Breast epithelium (tissue), 4 donors: ENCODE data around the gene BIN1. TPM values are rescaled to one million over a fixed set of nuclear protein-coding genes. Genes with fewer than 3 reads are reported as not detected.

Experiments used
- DNase-seq, 2 donors: peaks; one replicate each; pipeline ENCODE4 v3.0.0-alpha.2; 2019; ENCODE audit warnings: low spot score in 2 of 2
- H3K27ac ChIP-seq, 2 donors: fragments of 200-600 bp; sonication (generic) in 1 of 2; one replicate each; pipeline ENCODE4 v1.5.1; 2016 to 2019; ENCODE audit warnings: mild to moderate bottlenecking in 1 of 2
- H3K27me3 ChIP-seq, 2 donors: fragments of 200-600 bp; sonication (generic) in 1 of 2; one replicate each; pipeline versions ENCODE4 v1.5.1 to v1.6.0; 2017 to 2019; ENCODE audit warnings: control low read depth in 1 of 2, mild to moderate bottlenecking in 1 of 2
- H3K36me3 ChIP-seq: fragments of 200-600 bp; one replicate; pipeline ENCODE4 v1.5.1; 2019
- H3K4me1 ChIP-seq, 2 donors: fragments of 200-600 bp; sonication (generic); one replicate each; pipeline ENCODE4 v1.5.1; 2016 to 2019; ENCODE audit warnings: control low read depth in 1 of 2
- H3K4me3 ChIP-seq, 3 donors: fragments of 200-600 bp; sonication (generic); 1 replicate in 2 of 3; 2 replicates in 1 of 3; pipeline ENCODE4 v1.5.1; 2016 to 2019; ENCODE audit warnings: mild to moderate bottlenecking in 3 of 3, moderate library complexity in 2 of 3
- H3K9me3 ChIP-seq, 2 donors: fragments of 200-600 bp; sonication (generic) in 1 of 2; one replicate each; pipeline ENCODE4 v1.5.1; 2016 to 2019; ENCODE audit warnings: control low read depth in 1 of 2
- CTCF ChIP-seq, 3 donors: fragments of 450-650 bp; IDR thresholded peaks; one replicate each; pipeline ENCODE4 v1.5.1; 2016 to 2017; ENCODE audit warnings: antibody characterized with exemption in 3 of 3, mild to moderate bottlenecking in 3 of 3, moderate library complexity in 3 of 3
- POLR2A ChIP-seq: fragments of 450-650 bp; IDR thresholded peaks from one replicate; pipeline ENCODE4 v1.6.1; 2016; ENCODE audit warnings: antibody characterized with exemption, mild to moderate bottlenecking, moderate library complexity
- POLR2AphosphoS5 ChIP-seq, 3 donors: sonication (generic); formaldehyde crosslinking; IDR thresholded peaks; one replicate each; pipeline ENCODE4 v1.6.1; 2017; ENCODE audit warnings: antibody characterized with exemption in 3 of 3
- intact Hi-C: fragments of 100-400 bp; cut with DNase I; formaldehyde crosslinking; loops from one replicate; pipeline ENCODE4 v1.15.1; 2023; ENCODE audit warnings: low total_unique reads
- total RNA-seq, 3 donors: library from RNA; depleted of rRNA; stranded (reverse); fragments of >200 nt; gene quantifications; one replicate each; pipeline ENCODE4 v1.1.0, GENCODE V29; 2016

BIN1 gene
- total RNA-seq, 3 donors from 2014 or later = 30.1 to 74.4 (median 59.3) TPM

GRCh38 chr2:127145280-127145895 lies 38.4 kb upstream of the BIN1 start:
- Histone ChIP-seq H3K4me3 (no peak overlapping the region), H3K27ac (no peak overlapping the region), H3K9me3 (no peaks in the 10 kb centered on the region), H3K36me3 (no peaks in the 10 kb centered on the region), H3K4me1 (no peaks in the 10 kb centered on the region), H3K27me3 (no peaks in the 10 kb centered on the region)
- no peak for TF ChIP-seq POLR2AphosphoS5 (IDR thresholded peaks at IDR 0.05)
- TF ChIP-seq CTCF (IDR thresholded peaks at IDR 0.05) = no peak
- no peak for TF ChIP-seq POLR2A
- intact Hi-C loops = no loop called here
- no peak for DNase-seq

DNA sequence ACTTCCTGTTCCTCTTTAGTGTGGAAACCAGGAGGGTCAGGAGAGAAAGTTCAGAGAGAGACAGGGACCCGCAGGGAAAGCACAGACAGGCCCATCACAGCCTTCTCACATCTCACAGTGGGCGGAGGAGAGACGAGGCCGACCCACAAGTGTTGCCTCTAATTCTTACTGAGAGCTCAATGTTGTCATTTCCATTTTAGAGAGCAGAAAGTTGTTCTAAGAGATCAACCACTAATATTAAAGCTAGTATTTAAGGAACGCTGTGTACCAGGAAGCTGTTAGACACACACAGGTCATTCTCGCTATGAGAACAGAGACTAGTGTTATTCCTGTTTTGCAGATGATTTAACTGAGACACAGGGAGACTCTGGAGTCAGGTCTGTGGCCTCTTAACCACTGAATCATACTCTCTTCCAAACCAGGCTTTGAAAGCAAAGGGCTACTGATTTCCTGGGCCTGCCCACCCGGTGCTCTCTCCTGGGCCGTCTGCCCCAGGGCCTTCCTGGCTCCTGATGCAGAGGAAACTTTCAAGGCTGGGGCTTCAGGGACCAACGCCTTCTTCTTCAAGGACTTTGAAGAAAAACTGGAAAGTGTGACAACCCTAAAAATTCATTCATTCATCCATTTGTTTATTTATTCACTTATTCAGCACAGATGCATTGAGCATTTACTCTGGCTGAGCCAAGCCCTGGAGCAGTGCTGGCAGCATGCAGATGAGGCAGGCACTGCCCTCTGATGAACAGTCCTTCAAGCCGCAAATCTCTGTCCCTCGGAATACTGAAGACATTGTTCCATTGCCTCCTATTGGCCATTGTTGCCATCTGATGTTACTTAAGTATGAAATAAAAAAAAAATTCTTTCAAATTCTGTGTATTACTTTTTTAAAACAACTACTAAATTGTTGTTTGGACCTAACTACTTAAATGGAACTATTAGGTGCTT lies 37.2 kb upstream of the BIN1 start:
- no peaks in the 10 kb centered on the region for H3K36me3 ChIP-seq
- peak overlapping the region; percentile 49 to 72 for H3K27ac ChIP-seq
- H3K4me3 ChIP-seq = no peak overlapping the region
- no peaks in the 10 kb centered on the region for H3K27me3 ChIP-seq
- H3K4me1 ChIP-seq = no peaks in the 10 kb centered on the region
- no peaks in the 10 kb centered on the region for H3K9me3 ChIP-seq
- intact Hi-C loops = no loop called here
- no peak for DNase-seq
- no peak for TF ChIP-seq CTCF (IDR thresholded peaks at IDR 0.05)
- no peak for TF ChIP-seq POLR2AphosphoS5 (IDR thresholded peaks at IDR 0.05)
- no peak for TF ChIP-seq POLR2A

GRCh38 chr2:127142663-127143630 lies 36.0 kb upstream of the BIN1 start:
- no peaks in the 10 kb centered on the region for H3K36me3 ChIP-seq
- intact Hi-C loops = no loop called here
- TF ChIP-seq CTCF (IDR thresholded peaks at IDR 0.05) (no peak), POLR2AphosphoS5 (IDR thresholded peaks at IDR 0.05) (no peak), POLR2A (no peak)
- H3K4me3 ChIP-seq = no peak overlapping the region
- DNase-seq = no peak
- H3K4me1 ChIP-seq = no peaks in the 10 kb centered on the region
- peaks cover 0 to 3% of the 10 kb centered on the region in 2 donors for H3K9me3 ChIP-seq
- H3K27ac ChIP-seq = peak overlapping the region; percentile 49 to 72
- H3K27me3 ChIP-seq = no peaks in the 10 kb centered on the region

GRCh38 chr2:127140538-127140937 lies 33.6 kb upstream of the BIN1 start:
- TF ChIP-seq POLR2A (no peak), CTCF (IDR thresholded peaks at IDR 0.05) (no peak), POLR2AphosphoS5 (IDR thresholded peaks at IDR 0.05) (no peak)
- Histone ChIP-seq H3K4me1 (no peaks in the 10 kb centered on the region), H3K9me3 (peaks cover 0 to 3% of the 10 kb centered on the region in 2 donors), H3K27me3 (no peaks in the 10 kb centered on the region), H3K36me3 (no peaks in the 10 kb centered on the region), H3K4me3 (no peak overlapping the region), H3K27ac (no peak overlapping the region)
- no peak for DNase-seq
- intact Hi-C loops = no loop called here
